CD4-positive, alpha-beta T cell treated with Interleukin-15 for 1 hour (primary cell): ENCODE measurements around the gene TMEM61.
A peak's percentile ranks its signal among the peaks of the same experiment; 100 is the strongest.
"Not testable (repeated sequence)": the region's sequence is repeated elsewhere in the genome, so short reads cannot be mapped to it uniquely, and the experiment has no call there.

ENCODE experiments used
- DNase-seq: peaks from one replicate; pipeline ENCODE4 v3.0.0-alpha.2; 2020

TMEM61 gene

GRCh38 chr1:54962612-54963395, 17.6 kb upstream of the TMEM61 start:
- no peak for DNase-seq

DNA sequence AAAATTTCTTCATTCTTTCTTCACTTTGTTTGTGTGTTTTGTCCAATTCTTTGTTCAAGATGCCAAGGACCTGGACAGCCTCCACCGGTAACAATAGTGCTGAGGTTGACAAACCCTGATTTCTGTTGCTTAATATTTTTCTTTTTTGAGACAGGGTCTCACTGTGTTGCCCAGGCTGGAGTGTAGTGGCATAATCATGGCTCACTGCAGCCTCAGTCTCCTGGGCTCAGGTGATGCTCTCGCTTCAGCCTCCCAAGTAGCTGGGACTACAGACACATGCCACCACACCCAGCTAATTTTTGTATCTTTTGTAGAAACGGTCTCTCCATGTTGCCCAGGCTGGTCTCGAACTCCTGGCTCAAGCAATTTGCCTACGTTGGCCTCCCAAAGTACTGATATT, 16.6 kb upstream of the TMEM61 start:
- not testable (repeated sequence) for DNase-seq

GRCh38 chr1:54965624-54966340, 14.6 kb upstream of the TMEM61 start:
- peak; percentile 61 for DNase-seq

DNA sequence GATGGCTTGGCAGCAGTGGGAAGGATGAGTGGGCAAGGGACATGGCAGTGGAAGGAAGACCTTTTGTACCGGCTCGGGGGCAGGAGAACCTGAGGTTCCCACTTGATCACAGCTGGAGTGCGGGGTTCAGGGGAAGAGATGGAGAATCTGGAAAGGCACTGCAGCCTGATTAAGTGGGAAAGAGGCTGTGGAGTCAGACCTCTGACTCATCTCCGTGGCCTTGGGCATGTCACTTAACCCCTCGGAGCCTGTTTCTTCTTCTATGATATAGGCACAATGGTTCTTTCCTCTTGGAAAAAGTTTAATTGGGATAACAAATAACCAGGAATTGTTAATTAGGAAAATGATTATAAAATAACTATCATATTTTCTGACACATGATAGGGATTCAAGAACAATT, 13.1 kb upstream of the TMEM61 start:
- no peak for DNase-seq

GRCh38 chr1:54968551-54968950, 11.9 kb upstream of the TMEM61 start:
- no peak for DNase-seq

- no peak for DNase-seq
Observed at GRCh38 chr1:54969879-54970278, 10.5 kb upstream of the TMEM61 start.

DNA sequence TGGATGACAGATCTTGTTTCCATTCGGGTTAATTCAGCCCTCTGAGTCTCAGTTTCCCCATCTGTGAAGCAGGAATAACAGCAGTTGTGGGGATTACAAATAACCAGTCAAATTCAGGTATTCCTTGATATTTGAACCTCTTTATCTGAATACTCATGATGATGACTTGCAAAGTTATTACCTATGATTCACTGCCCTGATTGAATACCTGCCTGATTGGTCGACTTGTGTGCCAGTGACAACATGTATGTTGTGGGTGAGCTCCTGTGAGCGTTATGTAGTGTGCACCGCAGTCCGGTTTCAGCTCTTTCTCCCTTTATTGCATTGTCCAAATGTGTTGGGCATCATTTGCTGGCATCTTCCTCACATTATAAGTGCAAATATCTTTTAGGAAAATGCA, 9.5 kb upstream of the TMEM61 start:
- no peak for DNase-seq

DNA sequence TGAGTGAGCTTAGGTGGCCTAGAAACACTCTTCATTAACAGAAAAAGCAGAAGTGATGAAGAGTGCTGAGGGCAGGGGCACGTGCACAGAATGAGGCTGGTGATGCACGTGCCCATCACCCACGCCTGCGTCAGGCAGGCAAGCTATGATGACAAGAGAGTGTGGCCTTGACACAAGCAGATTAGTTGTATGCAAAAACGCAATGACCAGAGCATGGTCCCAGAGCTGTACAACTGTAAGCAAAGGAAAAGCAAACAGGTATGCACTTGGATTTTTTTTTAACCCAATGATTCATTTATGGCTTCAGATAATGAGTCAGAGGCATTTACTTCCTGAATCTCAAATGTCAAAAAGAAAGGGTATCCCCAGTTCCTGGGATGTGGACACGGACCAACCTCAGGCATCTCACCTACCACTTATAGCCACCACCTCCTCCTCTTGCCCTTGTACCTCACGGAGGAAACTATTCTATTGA, 9.1 kb upstream of the TMEM61 start:
- DNase-seq: peak; percentile 32

- no peak for DNase-seq
Observed at GRCh38 chr1:54972436-54972835, 8.0 kb upstream of the TMEM61 start.

GRCh38 chr1:54973205-54973921, 7.1 kb upstream of the TMEM61 start:
- no peak for DNase-seq

DNA sequence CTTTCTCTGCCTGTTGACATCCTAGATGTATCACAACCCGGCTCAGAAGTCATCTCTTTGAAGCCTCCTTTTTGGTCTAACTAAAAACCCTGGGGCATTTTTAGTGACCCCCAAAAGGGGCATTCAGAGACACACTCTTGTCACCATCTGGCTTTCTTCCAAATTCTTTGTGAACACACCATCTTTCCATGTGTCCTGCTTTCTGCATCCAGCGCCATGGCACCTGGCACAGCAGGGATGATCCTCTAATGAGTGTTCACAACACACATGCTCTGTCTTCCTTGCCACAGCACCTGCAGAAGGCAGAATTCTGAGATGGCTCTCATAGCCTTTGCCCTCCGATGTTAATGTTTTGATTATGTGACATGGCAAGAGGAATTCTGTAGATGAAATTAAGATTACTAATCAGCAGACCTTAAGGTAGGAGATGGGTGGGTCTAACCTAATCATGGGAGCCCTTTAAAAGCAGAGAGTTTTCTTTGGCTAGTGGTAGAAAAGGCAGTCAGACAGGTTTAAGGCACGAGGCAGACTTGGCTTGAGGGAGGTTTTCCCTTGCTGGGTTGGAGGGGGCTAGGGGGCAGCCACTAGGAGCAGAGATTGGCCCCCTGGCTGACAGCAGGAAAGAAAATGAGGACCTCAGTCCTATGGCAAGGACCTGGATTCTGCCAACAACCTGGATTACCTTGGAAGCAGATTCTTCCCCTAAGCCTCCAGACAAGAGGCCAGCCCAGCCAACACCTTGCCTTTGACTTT, 4.9 kb upstream of the TMEM61 start:
- DNase-seq: no peak

DNA sequence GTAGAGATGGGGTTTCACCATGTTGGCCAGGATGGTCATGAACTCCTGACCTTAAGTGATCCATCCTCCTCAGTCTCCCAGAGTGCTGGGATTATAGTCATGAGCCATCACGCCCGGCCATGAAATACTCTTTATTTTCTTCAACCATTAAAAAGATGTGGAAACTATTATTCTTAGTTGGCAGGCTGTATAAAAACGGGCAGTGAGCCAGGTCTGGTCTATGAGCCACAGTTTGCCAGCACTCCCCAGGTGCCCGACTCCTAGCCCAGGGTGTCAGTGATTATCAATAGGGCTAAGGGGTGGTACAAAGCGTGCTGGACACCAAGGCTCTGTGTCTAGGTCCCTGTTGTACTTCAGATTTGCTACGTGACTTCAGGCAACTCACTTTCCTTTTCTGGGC, 3.7 kb upstream of the TMEM61 start:
- DNase-seq: no peak

DNA sequence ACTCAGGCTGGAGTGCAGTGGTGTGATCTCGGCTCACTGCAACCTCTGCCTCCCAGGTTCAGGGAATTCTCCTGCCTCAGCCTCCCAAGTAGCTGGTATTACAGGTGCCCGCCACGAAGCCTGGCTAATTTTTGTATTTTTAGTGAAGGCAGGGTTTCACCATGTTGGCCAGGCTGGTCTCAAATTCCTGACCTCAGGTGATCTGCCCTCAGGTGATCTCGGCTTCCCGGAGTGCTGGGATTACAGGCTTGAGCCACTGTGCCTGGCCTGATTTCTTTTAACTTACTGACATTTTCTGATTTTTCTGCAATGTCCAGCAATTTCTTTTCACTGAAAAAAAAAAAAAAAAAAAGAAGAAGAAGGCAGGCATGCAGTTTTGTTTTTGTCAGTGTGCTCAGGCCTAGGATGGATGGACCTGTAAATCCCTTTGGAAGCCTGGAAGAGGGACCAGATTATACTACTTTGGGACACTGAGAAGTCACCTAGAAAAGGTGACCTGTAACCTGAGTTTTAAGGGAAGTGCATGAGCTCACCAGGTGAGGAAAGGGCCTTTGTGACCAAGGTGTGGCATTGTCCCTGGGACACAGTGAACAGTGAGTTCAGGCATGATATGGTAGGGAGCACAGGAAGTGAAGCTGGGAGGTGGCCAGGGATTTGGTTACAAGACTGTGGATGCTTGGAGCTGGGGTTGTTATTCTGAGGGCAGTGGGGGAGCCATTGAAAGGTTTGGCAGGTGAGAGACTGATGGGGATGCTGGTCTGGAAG, 2.7 kb upstream of the TMEM61 start:
- no peak for DNase-seq

- no peak for DNase-seq
Observed at GRCh38 chr1:54978528-54979326, 1.7 kb upstream of the TMEM61 start.

- DNase-seq: no peak
Observed at GRCh38 chr1:54979327-54979891, 1.0 kb upstream of the TMEM61 start.

DNA sequence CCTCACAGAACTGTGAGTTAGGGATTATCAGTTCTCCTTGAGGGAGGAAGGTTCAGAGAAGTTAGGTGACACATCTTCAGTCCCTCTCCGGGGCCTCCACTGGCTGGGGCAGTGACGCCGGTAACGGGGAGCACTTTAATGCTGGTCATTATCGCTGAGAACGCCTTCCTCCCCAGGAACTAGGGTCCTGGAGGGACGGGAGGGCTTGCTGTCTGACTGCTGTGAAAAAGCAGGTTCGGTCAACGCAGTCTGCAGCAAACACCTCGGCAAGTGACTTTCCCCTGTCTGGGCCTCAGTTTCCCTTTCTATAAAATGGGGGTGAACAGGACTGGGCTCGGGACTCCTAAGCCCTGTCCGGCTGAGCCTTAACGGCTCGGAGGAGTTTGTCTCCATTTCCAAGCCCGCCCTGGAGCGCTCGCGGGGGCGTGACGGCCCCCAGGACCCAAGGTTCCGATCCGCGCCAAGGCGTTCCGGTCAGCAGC, 341 bp upstream of the TMEM61 start:
- DNase-seq: no peak

DNA sequence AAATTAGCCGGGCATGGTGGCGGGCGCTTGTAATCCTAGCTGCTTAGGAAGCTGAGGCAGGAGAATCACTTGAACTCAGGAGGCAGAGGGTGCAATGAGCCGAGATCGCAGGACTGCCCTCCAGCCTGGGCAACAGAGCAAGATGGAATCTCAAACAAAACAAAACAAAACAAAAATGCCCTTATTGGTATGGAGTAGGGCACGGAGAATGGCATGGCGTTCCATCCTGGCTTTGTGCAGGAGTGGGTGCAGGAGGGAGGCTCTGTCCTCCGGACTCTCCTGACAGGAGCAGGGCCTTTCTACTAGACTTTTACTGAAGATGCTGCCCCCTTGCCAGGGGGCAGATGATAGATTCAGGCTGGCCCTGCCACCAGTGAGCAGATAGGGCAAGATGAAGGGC, 1.0 kb downstream of the TMEM61 start:
- DNase-seq: no peak

GRCh38 chr1:54982739-54983138, 2.3 kb downstream of the TMEM61 start:
- no peak for DNase-seq

DNA sequence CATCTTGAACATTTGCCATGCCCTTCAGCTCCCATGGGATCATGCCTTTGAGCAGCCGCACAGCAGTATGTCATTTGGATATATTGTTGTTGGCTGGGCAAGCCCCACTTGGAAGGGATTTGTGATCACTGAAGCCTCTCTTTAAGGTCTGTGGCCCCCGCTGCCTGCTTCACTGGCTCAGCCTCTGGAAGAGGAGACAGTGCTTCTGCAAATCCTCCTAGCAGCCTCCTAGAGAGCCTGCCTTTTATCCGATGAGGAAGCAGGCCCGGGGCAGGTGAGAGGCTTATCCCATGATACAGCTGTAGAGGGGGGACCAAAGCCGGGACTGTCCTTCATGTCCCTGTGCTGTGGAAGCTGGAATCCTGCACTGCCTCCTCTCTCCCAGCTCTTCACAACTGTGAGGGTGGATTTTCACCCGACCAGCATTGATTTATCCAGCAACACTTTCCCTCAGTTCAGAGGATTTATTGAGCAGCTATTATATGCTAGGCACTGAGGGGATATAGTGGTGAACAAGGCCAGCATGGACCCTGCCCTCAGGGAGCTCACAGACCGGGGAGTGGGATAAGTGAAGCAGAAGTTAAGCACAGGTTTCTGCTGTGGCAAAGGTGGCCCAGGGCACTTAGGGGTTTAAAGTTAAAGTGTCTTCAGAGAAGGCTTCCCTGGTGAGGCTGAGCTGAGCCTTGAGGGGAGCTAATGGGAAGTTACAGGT, 3.9 kb downstream of the TMEM61 start:
- DNase-seq: no peak

DNA sequence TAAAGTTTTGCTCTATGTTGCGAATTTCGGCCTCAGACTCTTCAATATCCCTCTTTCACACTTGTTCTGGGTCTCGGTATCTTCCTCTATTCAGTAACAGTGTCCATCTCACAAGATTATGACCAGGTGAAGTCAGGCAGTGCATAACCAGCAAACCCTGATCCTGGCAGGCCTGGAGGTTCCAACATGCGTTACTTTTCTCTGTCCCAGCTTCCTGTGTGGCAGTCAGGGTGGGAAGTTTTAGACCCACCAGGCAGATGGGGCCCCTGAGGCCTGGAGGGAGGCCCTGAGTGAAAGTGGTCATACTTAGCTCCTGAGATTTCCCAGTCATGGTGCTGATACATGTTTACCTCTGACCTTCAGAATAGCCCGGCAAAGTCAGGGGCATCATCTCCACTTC, 5.1 kb downstream of the TMEM61 start:
- no peak for DNase-seq
